Panc1 (cell line): ENCODE results near the gene FLT1.

Experiments used
- CTCF ChIP-seq: fragments of 450-650 bp; IDR thresholded peaks from 2 replicates; pipeline ENCODE4 v1.5.1; 2017; ENCODE audit warnings: mild to moderate bottlenecking
- POLR2AphosphoS5 ChIP-seq: IDR thresholded peaks from 2 replicates; pipeline ENCODE4 v1.6.1; 2012; ENCODE audit warnings: mild to moderate bottlenecking, low read depth, low read length, moderate library complexity

DNA sequence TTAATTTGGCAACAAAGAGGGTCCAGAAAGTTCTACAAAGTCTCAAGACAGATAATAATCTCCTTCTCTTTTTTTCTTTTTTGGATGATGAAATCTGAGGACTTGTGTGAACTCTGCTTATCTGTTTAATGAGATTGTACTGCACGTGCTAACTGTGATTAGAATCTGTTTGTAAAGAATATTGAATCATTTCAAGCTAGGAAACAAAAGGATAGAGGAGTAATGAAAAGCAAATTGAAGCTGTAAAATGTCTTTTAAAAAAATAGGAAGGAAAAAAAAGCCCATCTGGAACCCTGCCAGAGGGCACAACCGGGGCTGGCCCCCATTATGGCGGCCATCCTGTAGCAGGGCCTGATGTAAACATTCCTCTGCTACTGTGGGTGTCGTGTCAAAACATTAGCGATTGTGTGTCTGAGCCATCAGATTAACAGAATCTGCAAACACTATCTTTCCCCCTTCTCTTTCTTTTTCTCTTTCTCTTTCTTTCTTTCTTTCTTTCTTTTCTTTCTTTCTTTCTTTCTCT is 83.0 kb downstream of the FLT1 start:
- no peak for TF ChIP-seq POLR2AphosphoS5
- TF ChIP-seq CTCF, result no peak
